Uterus (tissue), 4 donors: ENCODE results near the gene LPAR1. TPM values are rescaled to one million over a fixed set of nuclear protein-coding genes. Genes with fewer than 3 reads are reported as not detected.

Experiments used
- DNase-seq, 2 donors: peaks; one replicate each; pipeline ENCODE4 v3.0.0-alpha.2; 2019 to 2020
- H3K27ac ChIP-seq, 2 donors: fragments of 200-600 bp; sonication (generic); 1 replicate in 1 of 2; 2 replicates in 1 of 2; pipeline ENCODE4 v1.5.1; 2016 to 2018
- H3K27me3 ChIP-seq, 2 donors: fragments of 200-600 bp; sonication (generic); one replicate each; pipeline ENCODE4 v1.5.1; 2018 to 2019; ENCODE audit warnings: control low read depth in 1 of 2
- H3K36me3 ChIP-seq, 2 donors: fragments of 200-600 bp; sonication (generic); one replicate each; pipeline ENCODE4 v1.5.1; 2019; ENCODE audit warnings: control low read depth in 1 of 2
- H3K4me1 ChIP-seq, 2 donors: fragments of 200-600 bp; sonication (generic); one replicate each; pipeline ENCODE4 v1.5.1; 2018 to 2019; ENCODE audit warnings: control low read depth in 1 of 2
- H3K4me3 ChIP-seq, 2 donors: fragments of 200-600 bp; sonication (generic); 1 replicate in 1 of 2; 2 replicates in 1 of 2; pipeline ENCODE4 v1.5.1; 2018 to 2019; ENCODE audit warnings: mild to moderate bottlenecking in 1 of 2
- H3K9me3 ChIP-seq, 2 donors: fragments of 200-600 bp; sonication (generic); one replicate each; pipeline ENCODE4 v1.5.1; 2019; ENCODE audit warnings: control low read depth in 1 of 2
- POLR2A ChIP-seq, 2 donors: fragments of 450-650 bp; IDR thresholded peaks; one replicate each; pipeline ENCODE4 v1.6.1; 2016; ENCODE audit warnings: antibody characterized with exemption in 2 of 2, mild to moderate bottlenecking in 1 of 2, moderate library complexity in 1 of 2
- intact Hi-C: fragments of 100-400 bp; cut with DNase I; formaldehyde crosslinking; loops from one replicate; pipeline ENCODE4 v1.15.1; 2023; ENCODE audit warnings: low total_unique reads
- total RNA-seq, 4 donors: library from RNA; depleted of rRNA in 3 of 4; stranded (reverse); fragments of >200 nt in 3 of 4; gene quantifications; one replicate each; pipeline versions ENCODE4 v1.1.0 to v1.2.4, GENCODE V29; 2014 to 2023
- TF ChIP-seq, protein P1 (sequence below), 4 experiments: fragments of 200-600 bp in 2 of 4; fragments of 450-650 bp in 2 of 4; sonication (generic) in 2 of 4; IDR thresholded peaks; one replicate each; pipeline ENCODE4 v1.5.1; 2016 to 2019; ENCODE audit warnings: antibody characterized with exemption in 4 of 4, mild to moderate bottlenecking in 2 of 4, moderate library complexity in 1 of 4
- donor health status: DM: yes; HTN: yes; CAD: no.

LPAR1 gene
- total RNA-seq, 4 donors from 2014 or later, result 12.3 to 68.0 (median 51.0) TPM

DNA sequence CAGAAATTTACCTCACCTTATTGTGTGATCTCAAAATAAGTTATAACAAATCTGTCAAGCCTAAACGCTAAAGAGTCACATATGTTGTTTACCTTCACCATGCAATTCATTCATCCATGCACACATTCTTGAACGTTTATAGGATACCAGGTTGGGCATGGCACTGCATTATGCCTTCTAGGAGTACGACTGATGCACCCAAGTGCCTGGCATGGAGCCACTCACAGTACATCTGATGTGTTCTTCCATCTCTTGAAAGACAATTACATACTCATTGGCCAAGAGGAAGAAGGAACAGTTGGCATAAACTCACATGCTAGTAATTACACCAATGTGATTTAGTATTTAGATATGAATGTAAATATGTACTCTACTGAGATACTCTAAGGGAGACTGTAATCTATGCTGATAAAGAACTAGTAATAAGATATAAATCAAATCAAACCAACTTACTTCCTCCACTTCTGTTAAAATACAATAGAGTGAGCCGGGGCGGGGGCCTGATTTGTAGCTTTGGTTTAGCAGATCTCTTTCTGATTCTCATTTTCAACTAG, 90.7 kb downstream of the LPAR1 start:
- H3K4me1 ChIP-seq, result no peaks in the 10 kb centered on the region
- H3K4me3 ChIP-seq, result no peak overlapping the region
- TF ChIP-seq POLR2A (IDR thresholded peaks at IDR 0.05), result no peak
- TF ChIP-seq, protein P1, sequence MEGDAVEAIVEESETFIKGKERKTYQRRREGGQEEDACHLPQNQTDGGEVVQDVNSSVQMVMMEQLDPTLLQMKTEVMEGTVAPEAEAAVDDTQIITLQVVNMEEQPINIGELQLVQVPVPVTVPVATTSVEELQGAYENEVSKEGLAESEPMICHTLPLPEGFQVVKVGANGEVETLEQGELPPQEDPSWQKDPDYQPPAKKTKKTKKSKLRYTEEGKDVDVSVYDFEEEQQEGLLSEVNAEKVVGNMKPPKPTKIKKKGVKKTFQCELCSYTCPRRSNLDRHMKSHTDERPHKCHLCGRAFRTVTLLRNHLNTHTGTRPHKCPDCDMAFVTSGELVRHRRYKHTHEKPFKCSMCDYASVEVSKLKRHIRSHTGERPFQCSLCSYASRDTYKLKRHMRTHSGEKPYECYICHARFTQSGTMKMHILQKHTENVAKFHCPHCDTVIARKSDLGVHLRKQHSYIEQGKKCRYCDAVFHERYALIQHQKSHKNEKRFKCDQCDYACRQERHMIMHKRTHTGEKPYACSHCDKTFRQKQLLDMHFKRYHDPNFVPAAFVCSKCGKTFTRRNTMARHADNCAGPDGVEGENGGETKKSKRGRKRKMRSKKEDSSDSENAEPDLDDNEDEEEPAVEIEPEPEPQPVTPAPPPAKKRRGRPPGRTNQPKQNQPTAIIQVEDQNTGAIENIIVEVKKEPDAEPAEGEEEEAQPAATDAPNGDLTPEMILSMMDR (IDR thresholded peaks at IDR 0.05), result no peak
- no peaks in the 10 kb centered on the region for H3K36me3 ChIP-seq
- H3K27me3 ChIP-seq, result no peaks in the 10 kb centered on the region
- H3K27ac ChIP-seq, result no peak overlapping the region
- intact Hi-C loops, result no loop called here
- no peak for DNase-seq
- H3K9me3 ChIP-seq, result no peaks in the 10 kb centered on the region

- H3K4me1 ChIP-seq, result no peaks in the 10 kb centered on the region
- H3K27me3 ChIP-seq, result no peaks in the 10 kb centered on the region
- intact Hi-C loops, result no loop called here
- H3K4me3 ChIP-seq, result no peak overlapping the region
- H3K36me3 ChIP-seq, result no peaks in the 10 kb centered on the region
- DNase-seq, result no peak
- TF ChIP-seq, protein P1 (IDR thresholded peaks at IDR 0.05), result no peak
- TF ChIP-seq POLR2A (IDR thresholded peaks at IDR 0.05), result no peak
- no peaks in the 10 kb centered on the region for H3K9me3 ChIP-seq
- H3K27ac ChIP-seq, result no peak overlapping the region
These were observed 95.7 kb downstream of the LPAR1 start for GRCh38 chr9:110942522-110942921.

- TF ChIP-seq, protein P1 (IDR thresholded peaks at IDR 0.05), result no peak
- no peak for TF ChIP-seq POLR2A (IDR thresholded peaks at IDR 0.05)
- intact Hi-C loops, result no loop called here
- no peaks in the 10 kb centered on the region for H3K4me1 ChIP-seq
- no peak overlapping the region for H3K4me3 ChIP-seq
- H3K27me3 ChIP-seq, result no peaks in the 10 kb centered on the region
- no peak for DNase-seq
- H3K27ac ChIP-seq, result no peak overlapping the region
- no peaks in the 10 kb centered on the region for H3K9me3 ChIP-seq
- H3K36me3 ChIP-seq, result no peaks in the 10 kb centered on the region
These were observed 97.2 kb downstream of the LPAR1 start for GRCh38 chr9:110940951-110941557.

- TF ChIP-seq POLR2A (IDR thresholded peaks at IDR 0.05), result no peak
- TF ChIP-seq, protein P1 (IDR thresholded peaks at IDR 0.05), result no peak
- no peaks in the 10 kb centered on the region for H3K27me3 ChIP-seq
- DNase-seq, result no peak
- H3K36me3 ChIP-seq, result no peaks in the 10 kb centered on the region
- no peaks in the 10 kb centered on the region for H3K9me3 ChIP-seq
- no peaks in the 10 kb centered on the region for H3K4me1 ChIP-seq
- H3K4me3 ChIP-seq, result no peak overlapping the region
- intact Hi-C loops, result no loop called here
- H3K27ac ChIP-seq, result no peak overlapping the region
These were observed 98.7 kb downstream of the LPAR1 start for GRCh38 chr9:110939573-110939972.

DNA sequence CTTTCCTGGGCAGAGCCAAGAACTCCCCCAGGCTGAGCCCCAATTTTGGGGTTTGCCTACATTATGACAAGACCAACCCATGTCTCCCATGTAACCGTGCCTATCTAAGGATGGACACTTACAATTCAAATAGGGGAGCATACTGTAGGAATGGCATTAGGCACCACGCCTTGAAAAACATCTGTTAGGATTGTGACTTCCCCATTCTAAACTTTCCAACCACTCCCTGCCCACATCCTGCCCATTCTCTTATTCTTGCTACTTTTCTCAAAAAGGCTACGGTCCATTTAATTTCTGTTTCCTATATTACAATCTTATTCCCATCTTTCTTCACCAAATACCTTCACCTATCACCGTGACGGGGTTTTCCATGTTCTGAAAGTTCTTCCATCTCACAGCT, 99.2 kb downstream of the LPAR1 start:
- H3K4me1 ChIP-seq, result no peaks in the 10 kb centered on the region
- no peaks in the 10 kb centered on the region for H3K9me3 ChIP-seq
- H3K27me3 ChIP-seq, result no peaks in the 10 kb centered on the region
- DNase-seq, result no peak
- intact Hi-C loops, result no loop called here
- no peak overlapping the region for H3K4me3 ChIP-seq
- no peaks in the 10 kb centered on the region for H3K36me3 ChIP-seq
- no peak overlapping the region for H3K27ac ChIP-seq
- TF ChIP-seq, protein P1 (IDR thresholded peaks at IDR 0.05), result no peak
- no peak for TF ChIP-seq POLR2A (IDR thresholded peaks at IDR 0.05)
